GM12872 (cell line): ENCODE data around the gene CCDC187.

Source experiments
- CTCF ChIP-seq: IDR thresholded peaks from 3 replicates; pipeline ENCODE4 v1.5.1; 2011; ENCODE audit warnings: low read depth, mild to moderate bottlenecking, low read length, moderate library complexity; ENCODE audit not compliant: insufficient read depth

The CCDC187 gene

DNA sequence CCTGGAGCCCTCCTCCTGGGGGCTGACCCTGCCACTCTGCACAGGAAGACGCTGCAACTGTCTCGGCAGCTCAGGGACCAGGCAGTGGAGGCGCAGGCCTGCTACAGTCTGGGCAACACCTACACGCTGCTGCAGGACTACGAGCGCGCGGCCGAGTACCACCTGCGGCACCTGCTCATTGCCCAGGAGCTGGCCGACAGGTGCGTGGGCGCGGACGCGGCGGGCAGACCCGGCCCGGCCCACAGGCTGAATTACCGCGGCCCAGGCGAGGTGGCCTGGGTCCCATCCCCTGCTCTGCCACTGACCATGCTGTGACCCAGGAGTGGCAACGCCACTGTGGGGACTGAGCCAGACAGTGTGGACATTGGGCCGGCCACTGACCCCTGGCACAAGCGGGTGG, 34.6 kb upstream of the CCDC187 start:
- TF ChIP-seq CTCF = no peak

- TF ChIP-seq CTCF = no peak
These were observed 33.8 kb upstream of the CCDC187 start for GRCh38 chr9:136337416-136338395.

DNA sequence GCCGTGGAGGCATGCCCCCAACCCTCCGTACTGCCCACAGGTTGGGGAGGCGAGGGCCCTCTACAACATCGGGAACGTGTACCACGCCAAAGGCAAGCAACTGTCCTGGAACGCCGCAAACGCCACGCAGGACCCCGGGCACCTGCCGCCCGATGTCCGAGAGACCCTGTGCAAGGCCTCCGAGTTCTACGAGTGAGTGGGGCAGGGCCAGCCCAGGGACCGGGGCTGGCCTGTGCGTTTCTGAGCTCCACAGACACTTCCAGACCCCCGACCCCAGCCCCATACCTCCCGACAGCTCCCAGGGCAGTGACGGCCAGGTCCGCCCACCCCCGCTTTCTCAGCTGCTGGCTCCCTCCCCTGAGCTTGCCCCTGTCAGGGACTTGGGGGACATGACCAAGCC, 33.0 kb upstream of the CCDC187 start:
- TF ChIP-seq CTCF = no peak

DNA sequence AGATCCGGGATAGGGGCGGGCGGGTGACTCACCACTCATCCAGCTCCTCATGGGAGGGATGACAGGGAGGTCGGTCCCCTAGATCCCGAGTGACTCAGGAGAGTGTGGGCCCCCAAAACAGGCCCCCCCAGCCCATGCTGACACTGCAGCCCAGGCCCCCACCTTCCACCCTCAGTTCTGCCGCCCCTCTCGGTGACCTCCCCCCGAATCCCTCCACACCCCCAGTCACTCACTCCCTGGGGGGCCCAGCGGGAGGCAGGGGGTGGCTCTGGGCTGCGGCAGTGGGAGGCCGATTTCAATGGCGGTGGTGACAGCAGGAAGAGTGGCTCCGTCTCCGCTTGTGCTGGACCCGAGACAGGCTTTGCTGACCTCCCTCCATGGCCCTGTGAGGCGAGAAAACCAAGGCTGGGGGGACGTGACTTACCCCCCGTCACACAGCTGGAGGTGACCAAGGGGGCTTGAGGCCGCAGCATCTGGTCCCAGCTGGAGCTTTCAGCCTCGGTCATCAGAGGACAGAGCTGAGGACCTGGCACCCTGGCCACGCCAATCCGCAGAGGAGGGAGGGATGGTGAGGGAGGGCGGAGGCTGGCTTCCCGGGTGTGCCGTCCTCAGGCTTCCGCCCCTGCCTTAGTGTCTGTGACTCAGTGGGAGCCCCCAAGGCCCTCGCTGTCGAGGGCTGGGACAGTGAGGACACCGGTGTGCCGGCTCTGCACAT, 32.4 kb upstream of the CCDC187 start:
- TF ChIP-seq CTCF = no peak

- TF ChIP-seq CTCF = no peak
These were observed 31.6 kb upstream of the CCDC187 start for GRCh38 chr9:136335296-136336155.

DNA sequence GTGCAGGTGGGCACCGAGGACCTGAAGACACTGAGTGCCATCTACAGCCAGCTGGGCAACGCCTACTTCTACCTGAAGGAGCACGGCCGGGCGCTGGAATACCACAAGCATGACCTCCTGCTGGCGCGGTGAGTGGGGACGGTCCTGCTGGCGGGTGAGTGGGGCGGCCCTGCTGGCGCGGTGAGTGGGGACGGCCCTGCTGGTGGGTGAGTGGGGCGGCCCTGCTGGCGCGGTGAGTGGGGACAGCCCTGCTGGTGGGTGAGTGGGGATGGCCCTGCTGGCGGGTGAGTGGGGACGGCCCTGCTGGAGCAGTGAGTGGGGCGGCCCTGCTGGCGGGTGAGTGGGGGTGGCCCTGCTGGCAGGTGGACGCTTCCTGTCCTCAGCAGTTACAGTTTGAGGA, 30.6 kb upstream of the CCDC187 start:
- no peak for TF ChIP-seq CTCF

GRCh38 chr9:136333486-136333885, 29.6 kb upstream of the CCDC187 start:
- no peak for TF ChIP-seq CTCF
